ENCODE results near the gene TTLL8.
"Not testable (repeated sequence)": the region's sequence is repeated elsewhere in the genome, so short reads cannot be mapped to it uniquely, and the experiment has no call there.

The TTLL8 gene

GRCh38 chr22:49983148-49984042 lies 74.7 kb downstream of the TTLL8 start:
- DNase-seq (ENCODE audit: low spot score): no peak

DNA sequence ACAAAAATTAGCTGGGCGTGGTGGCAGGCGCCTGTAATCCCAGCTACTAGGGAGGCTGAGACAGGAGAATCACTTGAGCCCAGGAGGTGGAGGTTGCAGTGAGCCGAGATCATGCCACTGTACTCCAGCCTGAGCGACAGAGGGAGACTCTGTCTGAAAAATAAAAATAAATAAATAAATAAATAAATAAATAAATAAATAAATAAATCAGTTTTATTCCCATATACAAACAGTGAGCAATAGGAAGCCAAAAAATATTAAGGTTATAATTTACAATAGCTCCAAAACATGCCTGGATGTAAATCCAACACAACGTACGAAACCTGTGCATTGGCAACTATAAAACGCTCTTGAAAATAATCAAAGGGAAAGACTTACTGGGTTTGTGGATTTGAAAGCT lies 76.3 kb downstream of the TTLL8 start:
- not testable (repeated sequence) for DNase-seq (ENCODE audit: low spot score)

GRCh38 chr22:49979587-49980264 lies 78.4 kb downstream of the TTLL8 start:
- DNase-seq (ENCODE audit: low spot score): peak; percentile 45

- DNase-seq (ENCODE audit: low spot score): no peak
Observed at GRCh38 chr22:49977578-49977977, 80.5 kb downstream of the TTLL8 start.

GRCh38 chr22:49976439-49977175 lies 81.5 kb downstream of the TTLL8 start:
- no peak for DNase-seq (ENCODE audit: low spot score)

GRCh38 chr22:49975543-49976389 lies 82.3 kb downstream of the TTLL8 start:
- no peak for DNase-seq (ENCODE audit: low spot score)

DNA sequence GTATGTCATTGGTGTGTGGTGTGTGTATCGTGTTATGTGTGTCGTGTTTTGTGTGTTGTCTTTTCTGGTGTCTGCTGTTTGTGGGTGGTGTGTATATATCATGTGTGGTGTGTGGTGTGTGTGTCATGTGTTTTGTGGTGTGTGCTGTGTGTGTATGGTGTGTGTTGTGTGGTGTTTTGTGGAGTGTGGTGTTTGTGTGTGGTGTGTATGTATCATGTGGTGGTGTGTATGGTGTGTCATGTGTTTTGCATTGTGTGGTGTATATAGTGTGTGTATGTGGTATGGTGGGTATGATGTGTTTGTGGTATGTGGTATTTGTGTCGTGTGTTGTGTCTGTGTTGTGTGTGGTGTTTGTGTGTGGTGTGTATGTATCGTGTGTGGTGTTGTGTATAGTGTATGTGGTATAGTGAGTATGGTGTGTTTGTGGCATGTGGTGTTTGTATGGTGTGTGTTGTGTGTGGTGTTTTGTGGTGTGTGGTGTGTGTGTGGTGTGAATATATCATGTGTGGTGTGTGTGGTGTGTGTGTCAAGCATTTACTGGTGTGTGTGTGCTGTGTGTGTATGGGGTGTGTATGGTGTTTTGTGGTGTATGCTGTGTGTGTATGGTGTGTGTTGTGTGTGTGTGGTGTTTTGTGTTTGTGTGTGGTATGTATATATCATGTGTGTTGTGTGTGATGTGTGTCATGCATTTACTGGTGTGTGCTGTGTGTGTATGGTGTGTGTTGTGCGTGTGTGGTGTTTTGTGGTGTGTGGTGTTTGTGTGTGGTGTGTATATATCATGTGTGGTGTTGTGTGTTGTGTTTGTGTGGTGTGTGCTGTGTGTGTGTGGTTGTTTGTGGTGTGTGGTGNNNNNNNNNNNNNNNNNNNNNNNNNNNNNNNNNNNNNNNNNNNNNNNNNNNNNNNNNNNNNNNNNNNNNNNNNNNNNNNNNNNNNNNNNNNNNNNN lies 84.8 kb downstream of the TTLL8 start:
- DNase-seq (ENCODE audit: low spot score): no peak

GRCh38 chr22:49972163-49973017 lies 85.7 kb downstream of the TTLL8 start:
- no peak for DNase-seq (ENCODE audit: low spot score)

- peak; percentile 55 for DNase-seq (ENCODE audit: low spot score)
Observed at GRCh38 chr22:49971232-49972162, 86.6 kb downstream of the TTLL8 start.

- peak; percentile 99 for DNase-seq (ENCODE audit: low spot score)
Observed at GRCh38 chr22:49970528-49971231, 87.4 kb downstream of the TTLL8 start.

- no peak for DNase-seq (ENCODE audit: low spot score)
Observed at GRCh38 chr22:49969751-49970527, 88.2 kb downstream of the TTLL8 start.

DNA sequence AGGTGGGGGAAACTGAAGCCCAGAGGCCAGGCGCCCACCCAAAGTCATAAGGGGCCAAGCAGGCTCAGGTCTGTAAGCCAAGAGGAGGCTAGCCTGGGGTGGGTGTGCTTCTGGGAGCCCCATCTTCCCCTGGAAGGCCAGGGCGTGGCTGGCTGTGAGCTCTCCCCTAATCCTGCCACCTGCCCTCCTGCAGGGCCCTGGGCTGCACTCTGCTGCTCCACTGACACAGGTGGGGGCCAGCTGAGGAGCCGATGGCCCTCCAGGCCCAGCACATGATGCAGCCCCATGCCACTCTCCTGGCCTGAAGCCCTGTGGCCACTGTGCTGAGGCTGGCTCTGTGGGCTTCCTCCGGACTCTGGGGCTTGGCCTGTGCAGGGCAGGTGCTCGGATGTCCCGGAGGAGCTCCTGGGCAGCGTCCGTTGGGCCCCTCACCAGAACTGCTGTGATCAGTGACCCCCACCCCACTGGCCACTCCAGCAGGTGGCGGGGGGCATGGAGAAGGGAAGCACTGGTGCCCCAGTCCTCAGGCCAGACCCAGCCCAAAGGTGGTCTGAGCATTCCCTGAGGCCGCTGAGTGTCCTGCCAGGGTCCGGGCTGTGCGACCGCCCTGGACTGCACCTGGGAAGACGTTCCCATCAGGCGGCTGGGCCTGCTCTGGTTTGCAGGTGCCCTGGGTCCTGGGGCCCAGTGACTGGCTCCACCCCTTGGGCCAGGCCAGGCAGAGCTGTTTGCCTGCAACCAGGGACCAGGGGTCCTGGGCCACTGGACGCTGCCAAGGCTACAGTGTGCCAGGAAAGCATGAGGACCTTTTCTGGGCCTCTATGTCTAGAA lies 89.1 kb downstream of the TTLL8 start:
- DNase-seq (ENCODE audit: low spot score): no peak

Measured in hepatic stellate cell (primary cell).